Measurements from ENCODE around the gene CPZ.

Gene CPZ

DNA sequence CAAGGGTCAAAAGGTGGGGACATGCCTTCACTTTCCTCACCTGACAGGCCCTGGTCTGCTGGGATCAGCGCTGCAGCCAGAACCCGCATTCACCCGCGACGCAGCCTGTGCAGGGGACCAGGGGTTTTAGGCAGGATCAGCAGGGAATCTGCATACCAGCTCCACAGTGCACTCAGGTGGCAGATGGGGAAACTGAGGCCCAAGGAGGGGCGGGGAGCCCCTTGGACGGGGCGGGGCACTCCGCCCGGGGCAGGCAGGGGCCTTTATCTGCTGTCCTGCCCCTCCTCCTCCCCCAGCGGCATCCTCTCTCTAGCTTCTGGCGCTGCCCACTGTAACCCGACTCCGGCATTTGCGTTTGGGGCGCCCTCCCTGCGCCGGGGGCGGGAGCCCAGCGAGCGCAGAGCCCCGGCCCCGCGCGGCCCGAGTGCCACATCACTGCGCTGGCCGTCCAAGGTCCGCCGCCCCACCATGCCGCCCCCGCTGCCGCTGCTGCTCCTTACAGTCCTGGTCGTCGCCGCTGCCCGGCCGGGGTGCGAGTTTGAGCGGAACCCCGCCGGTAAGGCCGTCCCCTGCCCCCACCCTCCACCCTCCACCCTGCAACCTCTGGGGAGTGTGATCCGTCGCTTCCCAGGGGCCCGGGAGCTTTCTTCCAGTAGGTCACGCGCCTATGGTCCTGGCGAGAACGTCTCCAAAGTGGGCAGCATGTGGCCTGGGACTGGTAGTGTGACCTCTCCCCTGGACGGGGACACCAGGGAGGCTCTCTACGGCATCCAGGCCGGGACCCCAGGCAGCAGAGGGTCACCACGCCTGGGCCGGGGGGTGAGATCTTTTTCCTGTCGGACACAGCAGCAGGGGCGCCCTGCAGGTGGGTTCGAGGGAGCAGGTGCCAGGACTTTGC is at the start of gene CPZ:
Gene CPZ (plus strand): TSS at position 400 of the 898 bp plus-strand sequence. CDS start 69 bp downstream, at position 469.
- no peak for DNase-seq
- in situ Hi-C loops (cut with MboI; ENCODE audit: low pct_unique_long_range_greater_than_20kb, low sequenced_read_pairs): no loop called here

- DNase-seq: no peak
- in situ Hi-C loops (cut with MboI; ENCODE audit: low pct_unique_long_range_greater_than_20kb, low sequenced_read_pairs): no loop called here
Measured at GRCh38 chr4:8542776-8543525, 49.6 kb upstream of the CPZ start.

GRCh38 chr4:8543623-8544022 is 48.9 kb upstream of the CPZ start:
- in situ Hi-C loops (cut with MboI; ENCODE audit: low pct_unique_long_range_greater_than_20kb, low sequenced_read_pairs): no loop called here
- no peak for DNase-seq

DNA sequence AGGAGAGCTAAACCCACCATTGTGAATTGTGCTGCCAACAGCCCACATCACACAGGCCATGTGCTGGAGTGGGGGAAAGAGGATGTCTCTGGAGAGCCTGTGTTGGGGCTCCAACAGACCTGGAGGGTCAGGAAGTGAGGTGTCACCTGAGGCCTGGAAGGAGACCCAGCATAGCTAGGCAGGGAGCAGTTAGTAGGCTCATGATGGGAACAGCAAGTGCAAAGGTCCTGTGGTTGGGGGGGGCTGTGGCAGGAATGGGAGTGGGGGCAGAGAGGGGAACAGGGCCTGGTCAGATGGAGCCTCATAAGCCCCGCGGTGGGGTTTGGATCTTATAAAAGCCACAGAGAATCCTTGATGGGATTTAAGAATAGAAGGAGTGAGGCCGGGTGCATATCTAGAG is 48.3 kb upstream of the CPZ start:
- in situ Hi-C loops (cut with MboI; ENCODE audit: low pct_unique_long_range_greater_than_20kb, low sequenced_read_pairs): no loop called here
- no peak for DNase-seq

DNA sequence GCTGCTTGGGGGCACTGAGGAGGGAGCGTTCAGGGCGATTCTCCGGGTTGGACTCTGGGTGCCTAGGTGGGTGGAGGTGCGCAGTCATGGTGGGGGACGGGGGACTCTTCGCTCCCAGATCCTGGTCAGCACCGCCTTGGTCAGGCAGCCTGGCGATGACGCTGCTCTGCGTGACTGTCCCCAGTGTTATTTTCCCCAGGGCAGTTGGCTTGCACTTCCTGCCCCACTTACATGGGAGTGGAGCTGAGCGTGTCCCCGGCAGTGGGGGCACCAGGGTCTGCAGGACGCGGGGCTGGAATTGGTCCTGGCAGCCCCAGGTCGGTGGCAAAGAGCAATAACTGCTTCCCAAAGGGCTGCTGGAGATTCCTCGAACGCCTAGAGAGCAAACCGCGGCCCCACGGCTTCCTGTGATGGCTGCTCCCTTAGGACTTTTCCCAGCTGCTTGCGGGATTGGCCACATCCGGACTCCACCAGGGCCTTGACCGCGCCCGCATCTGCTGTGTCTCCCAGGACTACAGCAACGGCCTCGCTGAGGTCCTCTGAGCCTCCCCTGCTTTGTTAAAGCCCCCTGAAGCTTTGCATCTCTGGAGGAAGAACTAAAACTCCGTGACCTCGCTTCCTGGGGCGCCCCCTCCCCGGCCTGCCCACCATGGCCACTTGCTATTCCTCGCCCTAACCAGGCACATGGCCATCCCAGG is 47.7 kb upstream of the CPZ start:
- DNase-seq: no peak
- in situ Hi-C loops (cut with MboI; ENCODE audit: low pct_unique_long_range_greater_than_20kb, low sequenced_read_pairs): no loop called here

GRCh38 chr4:8545439-8545765 is 47.2 kb upstream of the CPZ start:
- in situ Hi-C loops (cut with MboI; ENCODE audit: low pct_unique_long_range_greater_than_20kb, low sequenced_read_pairs): no loop called here
- no peak for DNase-seq

DNA sequence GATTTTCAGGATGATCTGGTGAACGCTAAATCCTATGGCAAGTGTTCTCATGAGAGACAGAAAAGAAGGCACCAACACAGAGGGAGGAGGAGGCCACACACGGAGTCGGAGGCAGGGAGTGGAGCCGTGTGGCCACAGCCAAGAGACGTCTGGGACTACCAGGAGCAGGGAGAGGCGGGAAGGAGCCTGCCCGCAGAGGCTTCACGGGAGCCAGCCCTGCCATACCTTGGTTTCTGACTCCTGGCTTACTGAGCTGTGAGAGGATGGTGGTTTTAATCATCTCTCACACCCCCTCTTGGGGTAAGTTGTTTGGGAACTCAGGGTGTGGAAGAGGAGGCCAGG is 45.8 kb upstream of the CPZ start:
- no peak for DNase-seq
- in situ Hi-C loops (cut with MboI; ENCODE audit: low pct_unique_long_range_greater_than_20kb, low sequenced_read_pairs): no loop called here

DNA sequence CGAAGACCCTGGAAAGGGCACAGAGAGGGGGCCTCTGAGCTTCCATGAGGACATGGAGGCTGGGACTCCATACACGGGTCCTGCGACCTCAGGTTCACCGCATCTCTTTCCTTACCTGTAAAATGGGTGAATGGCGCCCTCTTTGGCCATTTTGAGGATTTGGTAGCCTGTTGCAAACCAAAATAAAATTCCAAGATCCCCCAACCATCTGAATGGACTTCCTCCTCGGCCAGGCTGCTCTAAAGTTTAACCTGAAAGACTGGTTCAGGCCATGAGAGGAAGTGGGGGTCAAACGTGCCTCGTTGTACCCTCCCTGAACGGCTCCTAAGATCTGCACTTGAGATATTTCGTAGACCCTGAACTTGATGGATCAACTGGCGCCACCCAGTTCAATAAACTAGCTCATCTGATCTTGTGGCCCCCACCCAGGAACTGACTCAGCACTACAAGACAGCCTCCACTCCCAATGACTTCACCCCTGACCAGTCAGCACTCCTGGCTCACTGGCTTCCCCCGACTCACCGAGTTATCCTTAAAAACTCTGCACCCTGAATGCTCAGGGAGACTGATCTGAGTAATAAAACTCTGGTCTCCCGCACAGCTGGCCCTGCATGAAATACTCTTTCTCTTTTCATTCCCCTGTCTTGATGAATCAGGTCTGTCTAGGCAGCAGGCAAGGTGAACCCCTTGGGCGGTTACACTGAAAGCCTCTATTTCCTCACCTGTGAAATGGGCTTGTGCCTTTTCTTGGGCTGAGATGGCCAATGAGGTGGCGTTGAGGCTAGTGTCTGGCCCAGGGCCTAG is 45.3 kb upstream of the CPZ start:
- in situ Hi-C loops (cut with MboI; ENCODE audit: low pct_unique_long_range_greater_than_20kb, low sequenced_read_pairs): no loop called here
- DNase-seq: peak; percentile 3

DNA sequence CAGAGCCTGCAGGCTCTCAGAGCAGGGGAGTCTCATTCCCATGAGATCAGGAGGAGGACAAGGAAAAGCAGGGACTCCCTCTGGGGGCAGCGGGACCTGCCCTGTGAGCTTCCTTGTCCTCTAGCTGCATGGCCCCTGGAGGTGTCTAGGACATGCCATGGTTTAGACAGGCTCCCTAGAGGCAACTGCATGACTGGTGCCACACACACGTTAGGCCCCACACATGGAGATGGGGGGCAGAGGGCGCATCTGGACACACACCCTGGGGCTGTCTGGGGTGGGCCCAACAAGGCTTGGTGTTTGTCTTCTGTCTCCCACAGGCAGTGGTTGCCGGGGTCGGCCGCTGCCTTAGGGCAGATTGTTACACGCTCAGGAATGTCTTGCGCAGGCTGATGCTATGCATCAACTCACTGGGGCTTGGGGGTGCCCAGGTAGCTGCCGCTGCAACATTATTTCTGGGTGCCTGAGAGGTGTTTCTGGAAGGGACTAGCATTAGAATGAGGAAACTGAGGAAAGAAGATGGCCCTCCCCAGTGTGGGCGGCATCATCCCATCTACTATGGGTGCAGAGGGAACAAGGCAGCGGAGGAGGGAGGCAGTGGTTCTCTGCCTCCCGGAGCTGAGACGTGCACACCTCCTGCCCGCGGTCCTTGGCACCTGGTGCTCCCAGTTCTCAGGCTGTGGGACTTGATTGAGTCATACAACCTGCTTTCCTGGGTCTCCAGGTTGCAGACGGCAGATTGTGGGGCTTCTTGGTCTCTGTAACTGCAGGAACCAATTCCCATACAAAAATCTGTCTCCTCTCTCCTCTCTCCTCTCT is 44.4 kb upstream of the CPZ start:
- in situ Hi-C loops (cut with MboI; ENCODE audit: low pct_unique_long_range_greater_than_20kb, low sequenced_read_pairs): no loop called here
- no peak for DNase-seq

GRCh38 chr4:8548731-8549351 is 43.7 kb upstream of the CPZ start:
- in situ Hi-C loops (cut with MboI; ENCODE audit: low pct_unique_long_range_greater_than_20kb, low sequenced_read_pairs): no loop called here
- no peak for DNase-seq

- DNase-seq: no peak
- in situ Hi-C loops (cut with MboI; ENCODE audit: low pct_unique_long_range_greater_than_20kb, low sequenced_read_pairs): no loop called here
Measured at GRCh38 chr4:8549352-8549931, 43.1 kb upstream of the CPZ start.

DNA sequence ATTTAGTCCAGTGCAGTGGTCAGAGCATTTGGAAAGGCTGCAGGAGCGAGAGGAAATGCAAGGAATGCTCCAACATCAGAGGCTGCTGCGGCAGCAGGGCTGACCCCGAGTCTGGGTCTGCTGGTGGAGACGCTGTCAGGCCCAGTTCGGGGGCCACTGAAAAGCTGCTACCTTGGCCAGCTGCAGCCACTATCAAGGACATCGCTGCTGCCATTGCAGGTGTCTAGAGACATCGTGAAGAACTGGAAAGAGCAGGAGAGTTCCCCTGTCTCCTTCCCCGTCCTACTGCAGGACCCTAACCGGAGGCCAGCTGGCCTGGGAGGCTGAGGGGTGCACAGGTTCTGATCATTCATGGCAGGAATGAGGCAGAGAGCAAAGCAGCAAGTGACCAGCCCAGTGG is 41.9 kb upstream of the CPZ start:
- no peak for DNase-seq
- in situ Hi-C loops (cut with MboI; ENCODE audit: low pct_unique_long_range_greater_than_20kb, low sequenced_read_pairs): no loop called here

DNA sequence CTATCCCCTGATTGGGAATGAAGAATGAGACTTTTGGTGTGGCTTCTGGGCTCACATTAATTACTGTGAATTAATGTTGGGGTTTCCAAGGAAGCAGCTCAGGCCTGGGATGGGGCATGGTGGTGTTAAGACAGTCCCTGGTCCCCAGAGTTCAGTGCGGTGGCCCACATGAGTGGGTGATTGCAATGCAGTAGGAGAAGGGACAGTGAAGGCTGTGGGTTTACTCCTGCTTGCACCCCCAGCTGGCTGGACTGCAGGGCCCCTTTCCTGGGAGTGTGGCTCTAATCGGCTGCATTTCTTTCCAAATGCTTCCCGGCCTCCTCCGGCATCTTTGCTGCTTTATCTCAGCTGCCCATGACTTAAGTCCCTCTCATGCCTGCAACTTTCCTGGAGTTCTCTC is 40.5 kb upstream of the CPZ start:
- DNase-seq: no peak
- in situ Hi-C loops (cut with MboI; ENCODE audit: low pct_unique_long_range_greater_than_20kb, low sequenced_read_pairs): no loop called here

DNA sequence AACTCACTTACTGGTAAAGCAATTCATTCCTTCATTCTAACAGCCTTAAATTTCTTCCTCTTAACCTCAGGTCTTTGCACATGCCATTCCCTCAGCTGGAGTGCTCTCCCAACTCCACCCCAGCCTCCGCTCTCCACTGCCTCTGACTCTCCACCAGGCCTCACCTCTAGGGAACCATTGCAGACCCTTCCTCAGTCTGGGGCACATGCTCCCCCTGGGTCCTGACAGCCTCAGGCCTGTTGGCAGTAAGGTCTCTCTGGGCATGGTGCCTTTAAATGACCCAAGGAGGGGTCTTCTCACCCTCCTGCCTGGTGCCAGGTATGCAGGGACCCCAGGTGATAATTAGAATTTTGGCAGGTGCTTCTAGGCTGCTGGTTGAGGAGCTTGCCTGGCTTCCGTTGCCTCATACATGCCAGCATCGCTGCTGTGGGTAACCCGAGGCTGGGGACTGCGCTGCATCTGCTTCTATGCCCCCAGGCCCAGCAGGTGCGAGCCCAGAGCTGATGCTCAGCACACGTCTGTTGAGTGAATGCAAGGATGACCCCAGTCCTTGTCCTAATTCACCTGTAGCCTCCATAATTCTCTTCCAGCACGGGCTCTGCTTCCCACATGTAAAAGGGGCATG is 39.9 kb upstream of the CPZ start:
- DNase-seq: no peak
- in situ Hi-C loops (cut with MboI; ENCODE audit: low pct_unique_long_range_greater_than_20kb, low sequenced_read_pairs): no loop called here

DNA sequence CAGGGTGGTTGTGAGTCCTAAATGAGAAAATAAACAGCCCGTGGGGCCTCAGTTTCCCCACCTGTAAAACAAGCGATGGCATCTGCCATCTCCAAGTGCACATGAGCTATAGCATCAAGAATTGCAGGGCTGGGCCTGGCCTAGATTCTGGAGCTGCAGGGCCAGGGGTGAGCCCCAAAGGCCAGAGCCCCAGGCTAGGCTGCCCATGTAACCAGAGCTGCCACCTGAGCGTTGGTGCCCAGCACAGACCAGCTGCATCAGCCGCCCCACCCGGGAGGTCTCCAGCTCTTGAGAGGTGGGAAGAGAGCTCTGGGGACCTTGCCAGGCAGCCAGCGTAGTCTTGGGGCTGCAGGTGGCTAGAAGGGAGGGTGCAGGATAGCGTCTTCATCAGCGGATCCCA is 39.3 kb upstream of the CPZ start:
- no peak for DNase-seq
- in situ Hi-C loops (cut with MboI; ENCODE audit: low pct_unique_long_range_greater_than_20kb, low sequenced_read_pairs): no loop called here

- in situ Hi-C loops (cut with MboI; ENCODE audit: low pct_unique_long_range_greater_than_20kb, low sequenced_read_pairs): no loop called here
- no peak for DNase-seq
Measured at GRCh38 chr4:8553991-8554405, 38.6 kb upstream of the CPZ start.

DNA sequence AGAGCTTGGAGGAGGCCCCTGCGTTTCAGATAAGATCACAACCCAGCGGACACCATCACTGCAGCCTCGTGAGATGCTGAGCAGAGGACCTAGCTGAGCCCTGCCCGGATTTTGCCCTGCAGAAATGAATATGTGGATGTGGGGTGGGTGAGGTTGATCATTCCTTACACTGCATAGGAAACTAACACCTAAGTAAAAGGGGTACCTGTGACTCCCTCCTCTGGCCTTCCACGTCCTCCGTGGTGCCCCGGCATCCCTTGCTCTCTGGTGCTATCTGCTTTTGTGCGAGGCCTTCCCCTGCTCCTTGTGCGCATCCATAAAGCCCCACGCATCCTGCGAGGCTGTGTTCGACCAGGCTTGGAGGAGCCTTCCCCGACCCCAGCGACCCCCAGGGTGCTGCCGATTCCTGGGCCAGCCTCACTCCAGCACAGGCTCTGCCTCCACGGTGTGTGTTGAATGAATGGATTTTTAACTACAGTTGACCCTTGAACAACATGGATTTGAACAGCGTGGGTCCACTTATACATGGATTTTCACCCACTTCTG is 37.9 kb upstream of the CPZ start:
- in situ Hi-C loops (cut with MboI; ENCODE audit: low pct_unique_long_range_greater_than_20kb, low sequenced_read_pairs): no loop called here
- no peak for DNase-seq

Data from KBM-7 (cell line).